ENCODE results near the gene SOD2. TPM values are rescaled to one million over a fixed set of nuclear protein-coding genes. Genes with fewer than 3 reads are reported as not detected.

The SOD2 gene
- total RNA-seq, 1 experiment from 2014 or later = 180 TPM

DNA sequence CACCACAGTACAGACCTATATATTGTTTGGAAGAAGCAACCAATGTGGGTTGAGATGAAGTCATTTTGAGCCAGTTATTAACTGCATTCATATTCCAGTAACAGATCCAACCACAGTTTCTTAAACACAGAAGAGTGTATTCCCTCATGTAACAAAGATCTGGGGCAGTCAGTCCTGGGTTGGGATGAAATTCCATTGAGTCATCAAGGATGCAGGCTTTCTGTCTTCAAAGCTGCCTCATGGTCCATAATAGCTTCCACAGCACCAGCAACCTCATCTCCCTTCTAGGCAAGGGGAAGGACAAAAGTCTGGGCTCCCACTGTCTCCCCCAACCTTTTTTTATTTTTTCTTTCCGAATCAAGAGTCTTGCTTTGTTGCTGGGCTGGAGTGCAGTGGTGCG is 2.9 kb upstream of the SOD2 start:
- ChIA-PET POLR2A (no interaction called here), CTCF (no interaction called here)
- no peak overlapping the region for H3K4me3 ChIP-seq (ENCODE audit: low read depth in 2 of 2, low read length in 2 of 2)
- no peak for TF ChIP-seq SIN3A (IDR thresholded peaks at IDR 0.05; ENCODE audit: borderline replicate concordance, insufficient read depth, low read depth, low read length)
- no peak for TF ChIP-seq POLR2AphosphoS5 (IDR thresholded peaks at IDR 0.05; ENCODE audit: low read depth, low read length)
- TF ChIP-seq, protein P1, sequence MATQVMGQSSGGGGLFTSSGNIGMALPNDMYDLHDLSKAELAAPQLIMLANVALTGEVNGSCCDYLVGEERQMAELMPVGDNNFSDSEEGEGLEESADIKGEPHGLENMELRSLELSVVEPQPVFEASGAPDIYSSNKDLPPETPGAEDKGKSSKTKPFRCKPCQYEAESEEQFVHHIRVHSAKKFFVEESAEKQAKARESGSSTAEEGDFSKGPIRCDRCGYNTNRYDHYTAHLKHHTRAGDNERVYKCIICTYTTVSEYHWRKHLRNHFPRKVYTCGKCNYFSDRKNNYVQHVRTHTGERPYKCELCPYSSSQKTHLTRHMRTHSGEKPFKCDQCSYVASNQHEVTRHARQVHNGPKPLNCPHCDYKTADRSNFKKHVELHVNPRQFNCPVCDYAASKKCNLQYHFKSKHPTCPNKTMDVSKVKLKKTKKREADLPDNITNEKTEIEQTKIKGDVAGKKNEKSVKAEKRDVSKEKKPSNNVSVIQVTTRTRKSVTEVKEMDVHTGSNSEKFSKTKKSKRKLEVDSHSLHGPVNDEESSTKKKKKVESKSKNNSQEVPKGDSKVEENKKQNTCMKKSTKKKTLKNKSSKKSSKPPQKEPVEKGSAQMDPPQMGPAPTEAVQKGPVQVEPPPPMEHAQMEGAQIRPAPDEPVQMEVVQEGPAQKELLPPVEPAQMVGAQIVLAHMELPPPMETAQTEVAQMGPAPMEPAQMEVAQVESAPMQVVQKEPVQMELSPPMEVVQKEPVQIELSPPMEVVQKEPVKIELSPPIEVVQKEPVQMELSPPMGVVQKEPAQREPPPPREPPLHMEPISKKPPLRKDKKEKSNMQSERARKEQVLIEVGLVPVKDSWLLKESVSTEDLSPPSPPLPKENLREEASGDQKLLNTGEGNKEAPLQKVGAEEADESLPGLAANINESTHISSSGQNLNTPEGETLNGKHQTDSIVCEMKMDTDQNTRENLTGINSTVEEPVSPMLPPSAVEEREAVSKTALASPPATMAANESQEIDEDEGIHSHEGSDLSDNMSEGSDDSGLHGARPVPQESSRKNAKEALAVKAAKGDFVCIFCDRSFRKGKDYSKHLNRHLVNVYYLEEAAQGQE (IDR thresholded peaks at IDR 0.05; ENCODE audit: insufficient read depth in 1 of 2, low read depth in 2 of 2, low read length in 1 of 2) = no peak
- TF ChIP-seq, protein P2, sequence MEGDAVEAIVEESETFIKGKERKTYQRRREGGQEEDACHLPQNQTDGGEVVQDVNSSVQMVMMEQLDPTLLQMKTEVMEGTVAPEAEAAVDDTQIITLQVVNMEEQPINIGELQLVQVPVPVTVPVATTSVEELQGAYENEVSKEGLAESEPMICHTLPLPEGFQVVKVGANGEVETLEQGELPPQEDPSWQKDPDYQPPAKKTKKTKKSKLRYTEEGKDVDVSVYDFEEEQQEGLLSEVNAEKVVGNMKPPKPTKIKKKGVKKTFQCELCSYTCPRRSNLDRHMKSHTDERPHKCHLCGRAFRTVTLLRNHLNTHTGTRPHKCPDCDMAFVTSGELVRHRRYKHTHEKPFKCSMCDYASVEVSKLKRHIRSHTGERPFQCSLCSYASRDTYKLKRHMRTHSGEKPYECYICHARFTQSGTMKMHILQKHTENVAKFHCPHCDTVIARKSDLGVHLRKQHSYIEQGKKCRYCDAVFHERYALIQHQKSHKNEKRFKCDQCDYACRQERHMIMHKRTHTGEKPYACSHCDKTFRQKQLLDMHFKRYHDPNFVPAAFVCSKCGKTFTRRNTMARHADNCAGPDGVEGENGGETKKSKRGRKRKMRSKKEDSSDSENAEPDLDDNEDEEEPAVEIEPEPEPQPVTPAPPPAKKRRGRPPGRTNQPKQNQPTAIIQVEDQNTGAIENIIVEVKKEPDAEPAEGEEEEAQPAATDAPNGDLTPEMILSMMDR (IDR thresholded peaks at IDR 0.05) = no peak
- TF ChIP-seq TCF7L2 (IDR thresholded peaks at IDR 0.05; ENCODE audit: low read depth, low read length) = no peak
- no peak for DNase-seq (ENCODE audit: low read depth, low spot score)
- intact Hi-C loops (cut with micrococcal nuclease; ENCODE audit: unreplicated experiment) = no loop called here
- no TSS peak for BruUV-seq (replicated peaks)
- peaks cover 19% of the 10 kb centered on the region for H3K4me1 ChIP-seq (ENCODE audit: control insufficient read depth, insufficient read depth, low read length)
- H3K9me3 ChIP-seq (ENCODE audit: control insufficient read depth, insufficient read depth, low read depth, low read length) = no peaks in the 10 kb centered on the region
- in situ Hi-C loops (cut with HindIII; ENCODE audit: low pct_unique_long_range_greater_than_20kb, low sequenced_read_pairs) = no loop called here
- no peak overlapping the region for H3K27ac ChIP-seq (ENCODE audit: low read length)
- peaks cover 3% of the 10 kb centered on the region; the same call in 1 of the 2 replicates for H3K36me3 ChIP-seq (ENCODE audit: control insufficient read depth, insufficient read depth, low read length)
- H3K27me3 ChIP-seq (ENCODE audit: control insufficient read depth, insufficient read depth, low read length) = no peaks in the 10 kb centered on the region
- ATAC-seq = no peak

DNA sequence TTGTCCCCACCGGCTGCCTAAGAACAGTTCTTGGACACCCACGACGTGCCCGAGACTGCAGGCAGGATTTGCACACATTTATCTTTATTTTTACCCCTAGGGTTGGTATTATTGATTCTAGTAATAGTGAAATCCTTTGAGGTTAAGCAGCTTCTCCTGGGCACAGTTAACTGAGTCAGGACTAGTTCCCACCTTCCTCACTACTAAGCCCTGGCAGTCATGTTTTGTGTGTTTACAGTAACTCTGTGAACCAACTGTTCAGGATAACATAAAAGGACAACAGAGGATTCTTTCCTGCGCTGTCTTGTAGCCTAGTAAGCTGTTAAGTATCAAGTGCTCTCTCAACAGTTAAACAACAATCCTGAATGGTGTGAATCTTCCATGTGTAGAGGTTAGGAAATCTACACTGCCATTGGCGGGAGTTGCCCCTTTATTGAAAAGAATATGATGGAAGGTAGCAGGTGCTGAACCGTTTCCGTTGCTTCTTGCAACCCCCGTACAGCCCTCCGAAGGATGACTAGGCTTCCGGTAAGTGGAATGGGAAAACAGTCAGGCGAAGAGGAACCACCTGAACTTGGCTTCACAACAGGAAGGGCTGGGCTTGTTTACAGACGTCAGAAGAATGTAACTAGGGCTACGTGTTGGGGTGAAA is 979 bp upstream of the SOD2 start:
- DNase-seq (ENCODE audit: low read depth, low spot score) = no peak
- peaks cover 3% of the 10 kb centered on the region; the same call in 1 of the 2 replicates for H3K36me3 ChIP-seq (ENCODE audit: control insufficient read depth, insufficient read depth, low read length)
- ChIA-PET POLR2A (interaction anchor here (1.1 kb wide), 1 partner anchor 33 kb away, joined by 4 read pairs; the partner anchor contains the start of gene WTAP), CTCF (no interaction called here)
- no peaks in the 10 kb centered on the region for H3K27me3 ChIP-seq (ENCODE audit: control insufficient read depth, insufficient read depth, low read length)
- in situ Hi-C loops (cut with HindIII; ENCODE audit: low pct_unique_long_range_greater_than_20kb, low sequenced_read_pairs) (no loop called here), intact Hi-C loops (cut with micrococcal nuclease; ENCODE audit: unreplicated experiment) (loop anchor here (5.0 kb wide), 2 partner anchors 33 to 93 kb away; partner anchors contain the start of genes TCP1 and WTAP)
- H3K9me3 ChIP-seq (ENCODE audit: control insufficient read depth, insufficient read depth, low read depth, low read length) = no peaks in the 10 kb centered on the region
- peak overlapping the region; percentile 69 to 72 for H3K4me3 ChIP-seq (ENCODE audit: low read depth in 2 of 2, low read length in 2 of 2)
- peak; percentile 0; the same call in 1 of the 2 replicates for ATAC-seq
- H3K27ac ChIP-seq (ENCODE audit: low read length) = peak overlapping the region; percentile 95
- no TSS peak for BruUV-seq (replicated peaks)
- H3K4me1 ChIP-seq (ENCODE audit: control insufficient read depth, insufficient read depth, low read length) = peaks cover 21% of the 10 kb centered on the region
- TF ChIP-seq, protein P1 (IDR thresholded peaks at IDR 0.05; ENCODE audit: insufficient read depth in 1 of 2, low read depth in 2 of 2, low read length in 1 of 2) = no peak
- TF ChIP-seq TCF7L2 (IDR thresholded peaks at IDR 0.05; ENCODE audit: low read depth, low read length) (no peak), SIN3A (IDR thresholded peaks at IDR 0.05; ENCODE audit: borderline replicate concordance, insufficient read depth, low read depth, low read length) (no peak), POLR2AphosphoS5 (IDR thresholded peaks at IDR 0.05; ENCODE audit: low read depth, low read length) (no peak; the same call in 1 of the 2 replicates)
- TF ChIP-seq, protein P2 (IDR thresholded peaks at IDR 0.05) = no peak
